Activated CD4-positive, alpha-beta T cell treated with anti-CD3 and anti-CD28 coated beads, Interleukin-2, Interleukin-4, amounts not matched to agents 100 ng/mL and 50 ng/mL, durations not matched to agents 16 hours and 8 hours (primary cell): ENCODE measurements around the gene ACOXL.

Experiments
- DNase-seq: peaks from one replicate; pipeline ENCODE4 v3.0.0-alpha.2; 2020; ENCODE audit warnings: low spot score

Gene ACOXL

DNA sequence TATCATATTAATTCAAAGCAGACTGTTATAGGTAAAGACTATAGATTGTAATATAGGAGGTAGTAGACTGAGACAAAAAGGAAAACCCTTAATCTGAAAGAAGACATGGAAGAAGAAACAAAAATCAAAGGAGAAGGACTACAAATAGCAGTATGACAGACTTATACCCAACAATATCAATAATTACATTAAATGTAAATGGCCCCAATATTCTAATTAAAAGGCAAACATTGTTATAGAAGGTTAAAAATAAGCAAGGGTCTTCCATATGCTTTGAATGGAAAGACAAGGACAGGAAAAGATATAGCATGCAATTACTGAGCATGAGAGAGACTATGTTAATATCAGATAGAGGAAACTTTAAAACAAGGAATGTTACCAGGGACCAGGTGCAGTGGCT lies 278.8 kb downstream of the ACOXL start:
- no peak for DNase-seq

- no peak for DNase-seq
Measured at GRCh38 chr2:111015283-111015995, 283.1 kb downstream of the ACOXL start.

DNA sequence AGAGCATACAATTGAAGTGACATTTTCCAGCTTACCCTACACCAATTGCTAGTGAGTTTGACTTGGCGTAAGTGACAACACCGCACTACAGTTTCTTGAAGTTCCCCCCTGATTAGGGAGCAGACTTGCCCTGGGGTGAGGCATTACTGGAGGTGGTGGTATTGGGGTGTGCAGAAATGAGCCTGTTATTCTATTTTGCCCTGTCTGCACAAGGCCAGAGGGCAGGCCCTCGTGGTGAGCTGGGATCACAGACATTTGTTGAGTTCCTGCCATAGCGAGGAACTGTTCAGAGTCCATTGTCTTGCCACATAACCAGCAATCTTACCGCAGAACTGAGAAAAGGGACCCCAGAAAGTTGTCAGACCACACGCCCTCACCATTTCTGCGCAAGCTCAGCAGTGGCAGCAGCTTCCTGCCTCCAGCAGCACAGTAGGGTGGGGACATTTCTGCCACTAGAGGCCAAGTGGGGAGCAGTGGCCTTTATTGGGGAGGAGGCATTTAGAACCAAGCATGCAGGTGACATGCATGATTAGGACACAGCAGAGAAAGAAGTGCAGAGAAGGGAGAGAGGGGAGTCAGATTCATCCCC lies 284.8 kb downstream of the ACOXL start:
- DNase-seq: no peak

DNA sequence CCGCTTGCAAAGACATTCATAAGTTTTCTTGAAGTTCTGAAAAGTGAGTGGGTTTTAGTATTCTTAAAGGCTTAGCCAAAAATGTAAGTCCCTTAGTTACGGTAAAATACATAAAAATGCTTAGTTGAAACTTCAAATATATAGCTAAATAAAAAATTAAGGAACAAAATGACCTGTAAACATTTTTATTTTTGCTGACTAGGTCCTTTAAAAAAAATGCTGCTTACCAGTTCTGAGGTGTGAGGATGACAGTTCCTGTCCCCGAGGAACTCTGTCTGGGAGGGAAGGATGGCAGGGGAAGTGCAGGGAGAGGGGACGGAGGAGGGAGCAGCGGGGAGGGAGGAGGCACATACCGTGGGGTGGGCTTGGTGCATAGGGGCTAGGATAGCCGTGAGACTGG lies 285.5 kb downstream of the ACOXL start:
- no peak for DNase-seq

- DNase-seq: no peak
Measured at GRCh38 chr2:111019381-111019780, 287.0 kb downstream of the ACOXL start.

DNA sequence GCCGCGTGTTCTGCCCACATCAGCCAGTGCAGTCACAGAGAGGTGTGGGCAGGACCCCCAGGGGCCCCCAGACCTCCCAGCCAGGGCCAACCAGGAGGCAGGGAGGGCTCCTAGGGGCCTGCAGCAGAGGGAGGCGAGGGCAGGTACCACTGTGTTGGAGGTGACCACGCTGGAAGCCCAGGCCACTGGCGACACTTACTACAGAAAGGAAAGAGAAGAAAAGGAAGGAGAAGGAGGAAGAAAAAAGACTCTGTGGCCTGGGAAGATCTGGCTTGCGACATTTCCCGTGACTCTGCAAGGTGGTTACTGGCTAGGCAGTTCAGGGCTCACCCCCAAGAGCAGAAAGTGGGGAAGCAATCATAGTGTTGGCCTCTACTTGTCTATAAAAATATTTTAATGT lies 290.3 kb downstream of the ACOXL start:
- DNase-seq: no peak

- no peak for DNase-seq
Measured at GRCh38 chr2:111024496-111024895, 292.1 kb downstream of the ACOXL start.

GRCh38 chr2:111025288-111025687 lies 292.9 kb downstream of the ACOXL start:
- DNase-seq: peak; percentile 33

- DNase-seq: no peak
Measured at GRCh38 chr2:111028720-111029119, 296.3 kb downstream of the ACOXL start.

DNA sequence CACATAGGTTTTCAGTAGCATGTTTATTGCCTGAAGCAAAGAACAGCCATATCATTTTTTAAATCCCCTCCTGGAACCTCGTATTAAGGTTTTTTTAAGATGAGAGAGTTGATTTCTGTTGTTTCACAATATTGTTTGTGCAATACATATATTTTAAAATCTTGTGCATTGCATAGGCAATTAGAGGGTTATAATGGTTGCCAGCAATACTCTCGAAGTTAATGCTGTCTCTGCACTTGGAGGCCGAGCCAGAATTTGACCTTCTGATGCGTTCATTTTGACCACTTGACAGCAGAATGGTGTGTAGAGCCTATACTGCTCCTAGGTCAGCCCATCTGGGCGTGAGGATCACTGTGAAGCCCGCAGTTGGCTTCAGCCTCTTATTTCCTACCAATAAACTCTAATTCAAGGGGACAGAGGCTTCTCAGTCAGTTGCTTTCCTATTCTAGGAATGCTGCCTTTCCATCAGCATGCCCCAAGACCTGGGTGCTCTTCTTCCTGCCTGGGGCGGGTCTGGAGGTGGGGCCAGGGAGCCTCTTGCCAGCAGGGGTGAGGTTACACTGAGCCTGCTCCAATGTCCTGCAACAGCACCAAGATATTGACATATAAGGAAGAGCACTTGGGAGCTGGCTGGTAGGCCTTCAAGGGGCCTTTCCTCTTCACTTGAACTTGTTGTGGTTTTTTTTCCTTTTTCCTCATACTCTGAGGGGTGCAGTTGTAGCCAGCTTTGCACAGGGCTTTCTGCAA lies 297.0 kb downstream of the ACOXL start:
- no peak for DNase-seq

GRCh38 chr2:111030260-111030891 lies 298.0 kb downstream of the ACOXL start:
- DNase-seq: no peak

DNA sequence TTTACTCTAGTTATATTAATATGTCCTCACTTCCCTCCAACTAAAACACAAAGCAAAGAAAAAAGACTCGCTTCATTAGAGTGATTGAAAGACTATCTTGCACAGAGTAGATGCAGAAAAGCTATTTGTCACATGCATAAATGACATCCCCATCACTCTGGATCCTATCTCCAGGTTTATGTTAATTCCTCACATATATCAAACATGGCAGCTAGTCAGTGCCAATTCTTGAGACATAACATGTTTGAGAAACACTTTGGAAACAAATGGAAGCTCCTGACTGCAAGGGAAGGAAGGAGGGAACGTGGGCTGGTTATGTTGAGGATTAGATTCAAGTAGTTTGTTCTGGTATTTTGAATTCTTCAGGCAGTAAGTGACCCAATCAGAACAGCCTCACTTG lies 298.6 kb downstream of the ACOXL start:
- DNase-seq: no peak

GRCh38 chr2:111031546-111032478 lies 299.4 kb downstream of the ACOXL start:
- no peak for DNase-seq

- DNase-seq: no peak
Measured at GRCh38 chr2:111032721-111033429, 300.5 kb downstream of the ACOXL start.

DNA sequence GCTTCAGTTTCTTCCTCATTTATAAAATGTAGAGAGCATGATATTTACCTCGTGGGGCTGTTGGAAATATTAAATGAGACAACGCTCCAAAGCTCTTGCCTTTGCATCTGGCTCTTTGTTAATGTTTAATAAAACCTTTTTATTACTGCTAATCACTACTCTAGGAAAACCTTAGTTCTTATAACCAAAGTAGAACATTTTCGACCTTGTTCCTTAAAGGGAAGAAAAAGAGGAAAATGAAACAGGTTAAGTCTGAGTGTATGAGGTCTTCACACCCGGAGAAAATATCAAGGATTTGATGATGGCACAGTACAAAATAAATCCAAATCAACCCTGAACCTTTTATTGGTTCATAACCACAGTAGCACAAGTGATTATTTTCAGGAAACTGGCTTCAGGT lies 301.8 kb downstream of the ACOXL start:
- no peak for DNase-seq

DNA sequence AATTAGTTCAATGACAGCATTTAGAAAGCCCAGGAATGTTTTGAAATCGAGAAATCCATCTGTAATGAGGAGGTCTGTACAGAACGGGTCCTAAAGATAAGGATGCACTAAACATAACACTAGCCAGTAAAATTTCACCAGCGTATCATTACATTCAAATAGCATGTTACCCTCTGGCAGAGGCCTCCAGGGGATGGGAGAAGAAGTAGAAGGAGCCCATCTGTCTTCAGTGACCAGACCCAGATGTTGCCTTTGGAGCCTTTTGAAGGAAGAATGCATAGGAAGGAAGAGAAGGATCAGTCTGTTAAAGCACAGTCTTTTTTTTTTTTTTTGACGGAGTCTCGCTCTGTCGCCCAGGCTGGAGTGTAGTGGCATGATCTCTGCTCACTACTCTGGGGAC lies 302.2 kb downstream of the ACOXL start:
- DNase-seq: no peak

- no peak for DNase-seq
Measured at GRCh38 chr2:111035830-111036441, 303.6 kb downstream of the ACOXL start.

DNA sequence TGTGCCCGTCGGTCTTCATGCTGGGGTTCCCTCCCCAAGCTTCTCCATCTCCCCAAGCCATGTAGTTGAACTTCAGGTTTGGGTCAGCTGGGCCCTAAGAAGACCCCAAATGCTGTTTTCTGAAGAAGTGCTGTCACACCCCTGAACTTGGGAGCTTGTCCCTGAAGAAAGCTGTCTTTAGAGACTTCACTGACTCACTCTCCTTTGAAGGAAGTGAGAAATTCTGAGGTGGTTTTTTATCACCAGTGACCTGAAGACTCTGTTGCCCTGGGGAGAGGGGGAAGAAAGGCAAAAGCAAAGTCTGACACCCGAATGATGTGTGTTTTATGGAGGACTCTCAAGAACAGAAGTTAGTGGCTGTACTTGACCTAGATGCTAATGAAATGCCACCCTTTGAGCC lies 304.8 kb downstream of the ACOXL start:
- DNase-seq: no peak

DNA sequence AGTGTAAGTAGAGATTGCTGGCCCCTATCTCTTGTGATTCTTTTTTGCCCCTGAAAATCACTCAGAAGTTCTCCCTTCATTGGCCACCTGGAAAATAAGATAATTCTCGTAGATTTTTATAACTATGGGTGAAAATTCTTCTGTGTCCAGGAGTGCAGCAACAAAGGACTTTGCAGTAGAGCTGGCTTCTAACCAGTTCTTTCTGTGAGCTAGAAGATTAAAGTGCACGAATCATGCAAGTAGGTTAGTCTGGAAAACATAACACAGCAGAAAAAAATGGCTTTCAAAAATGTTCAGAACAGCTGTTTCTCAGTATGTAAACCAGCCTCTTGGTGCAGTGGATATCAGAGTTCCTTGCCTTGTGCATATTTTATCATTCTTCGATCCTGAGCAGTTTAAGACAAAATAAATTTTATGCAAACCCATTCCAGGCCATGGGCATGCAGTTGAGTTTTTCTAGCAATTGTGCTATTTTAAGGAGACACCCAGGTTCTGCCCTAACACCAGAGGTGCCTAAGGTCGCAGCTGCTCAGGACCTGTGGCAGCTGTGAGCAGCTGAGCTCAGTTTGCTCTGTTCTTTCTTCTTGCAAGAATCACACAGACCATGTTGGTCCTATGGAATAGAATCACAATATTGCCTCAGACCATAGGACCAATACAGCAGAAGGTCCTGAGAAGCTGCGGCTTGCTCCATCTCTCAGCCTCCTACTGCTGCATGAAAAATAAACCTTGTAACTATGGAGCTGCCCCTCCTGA lies 307.4 kb downstream of the ACOXL start:
- DNase-seq: no peak
